Activated T-cell treated with anti-CD3 and anti-CD28 coated beads for 24 hours (primary cell): Measurements from ENCODE around the gene KCTD15.
A peak's percentile ranks its signal among the peaks of the same experiment; 100 is the strongest.
"Not testable (repeated sequence)": the region's sequence is repeated elsewhere in the genome, so short reads cannot be mapped to it uniquely, and the experiment has no call there.

Source experiments
- DNase-seq: peaks from one replicate; pipeline ENCODE4 v3.0.0-alpha.2; 2020; ENCODE audit warnings: low read depth

Gene KCTD15

GRCh38 chr19:33814181-33815165 lies 17.8 kb downstream of the KCTD15 start:
- DNase-seq: no peak

- DNase-seq: no peak
These were observed 19.0 kb downstream of the KCTD15 start for GRCh38 chr19:33815380-33816340.

DNA sequence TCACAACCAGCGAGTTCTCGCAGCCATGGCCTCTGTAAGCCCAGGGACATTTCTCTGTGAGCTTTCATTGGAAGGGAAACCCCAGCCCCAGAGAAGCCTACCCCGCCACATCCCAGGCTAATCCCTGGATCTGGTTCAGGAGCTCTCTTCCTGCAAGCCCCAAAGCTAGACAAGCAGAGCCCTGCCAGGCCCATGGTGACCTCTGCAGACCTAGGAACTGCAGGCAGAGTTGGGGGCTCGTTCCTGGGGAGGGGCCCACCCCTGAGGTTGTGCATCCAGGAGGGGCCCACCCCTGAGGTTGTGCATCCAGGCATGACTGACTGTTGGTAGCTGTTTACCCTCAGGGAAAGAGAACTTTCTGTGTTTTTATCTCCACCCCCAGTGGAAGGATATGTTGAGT lies 21.7 kb downstream of the KCTD15 start:
- no peak for DNase-seq

- DNase-seq: not testable (repeated sequence)
These were observed 22.4 kb downstream of the KCTD15 start for GRCh38 chr19:33819078-33819477.

DNA sequence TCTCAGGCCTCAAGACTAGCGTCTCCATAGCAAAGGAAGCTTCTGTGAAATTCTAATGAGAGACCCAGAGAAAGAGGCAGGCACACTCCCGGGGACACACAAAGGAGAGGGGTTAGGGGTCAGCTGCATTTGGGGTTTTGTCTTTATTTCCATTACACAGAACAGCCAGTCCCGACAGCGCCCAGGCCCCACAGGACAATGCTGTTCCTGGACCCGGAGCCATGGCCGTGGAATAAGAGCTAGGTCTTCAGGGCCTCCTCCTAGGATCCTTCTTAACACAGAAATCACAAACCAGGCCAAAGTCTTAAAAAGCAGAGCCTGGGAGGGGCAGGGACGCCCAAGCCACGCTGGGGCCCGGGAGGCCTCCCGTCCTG lies 22.8 kb downstream of the KCTD15 start:
- no peak for DNase-seq

- DNase-seq: peak; percentile 36
These were observed 23.5 kb downstream of the KCTD15 start for GRCh38 chr19:33819880-33820781.

GRCh38 chr19:33821871-33822270 lies 25.2 kb downstream of the KCTD15 start:
- no peak for DNase-seq

DNA sequence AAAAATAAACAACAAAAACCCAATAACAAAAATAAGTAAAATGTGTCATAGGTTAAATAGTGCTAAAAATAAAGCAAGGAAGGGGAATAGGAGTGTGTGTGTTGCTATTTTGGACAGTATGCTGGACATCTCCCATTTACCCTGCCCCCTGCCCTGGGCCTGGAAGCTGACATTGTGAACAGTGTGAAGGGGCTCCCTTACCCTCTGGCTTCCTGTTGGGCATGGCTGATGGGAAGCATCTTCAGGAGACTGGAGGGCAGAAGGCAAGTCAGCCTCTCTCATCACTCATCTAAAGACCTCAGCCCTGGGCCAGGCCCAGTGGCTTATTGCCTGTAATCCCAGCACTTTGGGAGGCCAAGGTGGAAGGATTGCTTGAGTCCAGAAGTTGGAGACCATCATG lies 26.7 kb downstream of the KCTD15 start:
- DNase-seq: no peak

- DNase-seq: no peak
These were observed 28.9 kb downstream of the KCTD15 start for GRCh38 chr19:33825556-33825955.

GRCh38 chr19:33826521-33826920 lies 29.9 kb downstream of the KCTD15 start:
- DNase-seq: no peak

GRCh38 chr19:33828266-33829075 lies 31.8 kb downstream of the KCTD15 start:
- DNase-seq: no peak

DNA sequence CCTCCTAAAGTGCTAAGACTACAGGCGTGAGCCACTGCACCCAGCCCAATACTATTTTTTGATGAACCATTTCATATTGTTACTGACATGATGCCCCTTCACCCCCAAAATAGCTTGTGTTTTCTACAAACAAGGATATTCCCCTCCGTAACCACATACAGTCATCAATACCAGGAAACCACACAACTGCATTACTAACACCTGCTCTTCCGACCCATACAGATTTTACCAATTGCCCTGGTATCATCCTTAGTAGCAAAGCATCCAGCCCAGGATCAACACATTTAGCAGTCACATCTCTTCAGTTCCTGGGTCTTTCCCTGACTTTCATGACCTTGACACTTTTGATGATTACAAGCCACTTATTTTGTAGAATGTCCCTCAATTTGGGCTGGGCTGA lies 33.6 kb downstream of the KCTD15 start:
- DNase-seq: no peak

DNA sequence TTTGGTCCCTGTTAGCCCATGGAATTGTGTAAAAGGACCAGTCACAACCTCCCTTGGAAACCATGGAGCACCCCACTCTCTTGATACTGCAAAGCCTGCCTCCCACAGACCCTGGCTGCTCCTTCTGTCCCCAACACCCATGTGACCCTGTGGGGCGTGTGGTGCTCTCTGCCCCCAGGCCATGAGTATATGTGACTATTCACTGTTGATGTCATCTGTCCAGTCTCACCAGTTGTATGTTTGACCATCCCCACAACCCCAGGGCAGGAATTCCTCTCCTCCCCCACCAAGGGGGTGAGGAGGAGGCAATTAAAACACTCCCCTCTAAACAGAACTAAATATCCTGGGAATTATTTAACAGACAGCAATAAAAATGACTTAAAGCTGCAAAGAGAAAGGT lies 35.2 kb downstream of the KCTD15 start:
- DNase-seq: no peak

DNA sequence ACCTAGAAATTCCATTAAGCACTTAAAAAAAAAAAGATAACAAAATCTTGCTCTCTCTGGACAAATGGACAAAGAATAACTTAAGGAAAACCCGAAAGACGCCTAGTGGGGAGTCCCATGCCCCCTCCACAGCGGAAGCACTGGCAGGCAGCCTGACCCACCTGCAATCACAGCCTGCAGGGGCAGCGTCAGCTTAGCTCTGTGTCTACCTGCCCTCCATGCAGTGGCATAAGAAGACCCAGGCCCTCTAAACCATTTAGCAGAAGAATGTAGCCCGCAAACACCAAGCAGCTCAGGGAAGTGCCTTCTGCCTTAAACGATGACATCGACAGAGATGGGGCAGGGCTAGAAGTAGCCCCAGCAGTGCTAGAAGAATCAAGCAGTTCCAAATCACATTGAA lies 36.0 kb downstream of the KCTD15 start:
- no peak for DNase-seq

DNA sequence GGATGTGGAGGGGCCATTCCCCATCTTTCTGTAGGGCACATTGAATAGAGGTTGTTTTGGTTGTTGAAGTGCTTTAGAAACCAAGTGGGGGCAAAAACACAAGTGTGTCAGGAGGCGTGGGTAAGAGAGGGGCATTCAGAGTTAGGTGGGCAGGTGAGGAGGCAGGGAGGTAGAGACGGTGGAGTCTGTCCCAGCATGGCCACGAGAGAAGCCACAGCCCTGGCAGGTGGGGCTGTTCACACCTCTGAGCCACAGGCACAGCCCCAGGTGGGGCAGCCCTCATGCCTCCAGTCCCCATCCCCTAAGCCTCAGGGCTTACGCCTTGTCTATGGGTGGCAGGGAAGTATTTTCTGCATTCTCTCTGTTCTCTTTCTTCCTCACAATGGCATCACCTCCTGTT lies 43.7 kb downstream of the KCTD15 start:
- no peak for DNase-seq

- no peak for DNase-seq
These were observed 44.1 kb downstream of the KCTD15 start for GRCh38 chr19:33840783-33841182.

- DNase-seq: no peak
These were observed 45.0 kb downstream of the KCTD15 start for GRCh38 chr19:33841685-33842084.

DNA sequence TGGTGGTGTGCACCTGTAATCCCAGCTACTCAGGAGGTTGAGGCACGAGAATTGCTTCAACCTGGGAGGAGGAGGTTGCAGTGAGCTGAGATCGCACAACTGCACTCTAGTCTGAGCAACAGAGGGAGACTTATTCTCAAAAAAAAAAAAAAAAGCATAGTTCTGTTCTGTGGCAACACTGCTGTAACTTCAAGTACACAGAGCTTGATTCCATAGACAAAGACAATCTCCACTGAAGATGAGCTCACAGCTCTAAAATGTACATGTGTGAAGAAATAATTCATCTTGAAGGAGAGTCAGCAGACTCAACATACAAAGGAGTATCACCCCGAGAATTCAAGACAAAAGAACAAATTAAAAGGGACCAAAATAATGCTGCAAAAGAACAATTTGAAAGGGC lies 47.8 kb downstream of the KCTD15 start:
- DNase-seq: no peak

- DNase-seq: no peak
These were observed 48.8 kb downstream of the KCTD15 start for GRCh38 chr19:33845498-33845897.

DNA sequence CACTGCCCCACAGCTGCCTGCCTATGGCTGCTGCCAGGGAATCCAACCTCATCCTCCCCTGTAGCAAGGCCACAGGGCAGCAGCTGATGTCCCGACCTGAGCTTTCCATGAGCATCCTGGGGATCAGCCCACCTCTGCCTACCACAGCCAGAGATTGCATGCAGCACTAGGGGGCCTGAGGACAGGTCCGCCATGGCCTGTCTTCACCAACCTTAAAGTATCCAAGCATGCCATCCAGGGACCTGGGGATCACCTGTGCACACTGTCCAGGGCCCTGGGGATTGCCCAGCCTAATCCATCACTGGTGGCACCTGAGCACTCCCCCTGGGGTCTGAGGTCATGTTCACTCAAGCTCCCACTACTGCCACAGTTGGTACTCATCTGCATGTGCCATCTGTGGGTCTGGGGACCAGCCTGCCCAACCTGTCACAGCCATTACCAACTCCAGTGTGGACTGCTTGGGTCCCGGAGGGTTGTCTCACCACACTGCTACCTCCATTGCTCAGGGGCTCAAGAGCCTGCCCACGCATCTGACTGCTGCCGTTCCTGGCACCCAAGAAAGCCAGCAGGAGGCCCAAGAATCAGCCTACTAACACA lies 53.0 kb downstream of the KCTD15 start:
- no peak for DNase-seq
